ENCODE data around the gene KRTAP9-4.
"Not testable (repeated sequence)": the region's sequence is repeated elsewhere in the genome, so short reads cannot be mapped to it uniquely, and the experiment has no call there.

KRTAP9-4 gene

GRCh38 chr17:41271323-41271722, 21.8 kb downstream of the KRTAP9-4 start:
- not testable (repeated sequence) for H3K27me3 ChIP-seq (ENCODE audit: control insufficient read depth, insufficient read depth, low read length); H3K4me3 ChIP-seq (ENCODE audit: low read depth, low read length); H3K9me3 ChIP-seq (ENCODE audit: control insufficient read depth, insufficient read depth, low read length); H3K9ac ChIP-seq (ENCODE audit: low read depth, low read length); H3K4me1 ChIP-seq (ENCODE audit: control insufficient read depth, insufficient read depth, low read length); H3K36me3 ChIP-seq (ENCODE audit: control insufficient read depth, insufficient read depth, low read length)

DNA sequence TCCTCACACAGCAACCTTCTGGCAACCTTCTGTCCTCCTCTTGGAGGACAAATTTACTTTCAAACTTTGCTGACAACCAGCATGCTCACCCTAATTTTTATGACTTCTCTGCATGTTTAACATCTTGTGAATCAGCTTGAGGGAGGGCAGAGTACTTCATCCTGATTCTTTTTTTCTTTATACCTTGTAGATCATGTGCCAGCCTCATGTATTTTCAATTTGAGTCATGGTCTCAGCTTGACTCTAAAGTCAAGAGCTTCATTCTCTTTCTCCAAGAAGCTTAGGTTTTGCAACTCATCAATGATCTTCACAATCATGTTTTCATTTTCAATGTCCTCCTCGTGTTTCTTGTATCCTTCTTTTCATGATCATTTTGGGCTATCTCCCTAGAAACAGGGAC, 22.4 kb downstream of the KRTAP9-4 start:
- H3K27me3 ChIP-seq (ENCODE audit: control insufficient read depth, insufficient read depth, low read length), result no peaks in the 10 kb centered on the region
- no peak overlapping the region for H3K4me3 ChIP-seq (ENCODE audit: low read depth, low read length)
- no peaks in the 10 kb centered on the region for H3K9me3 ChIP-seq (ENCODE audit: control insufficient read depth, insufficient read depth, low read length)
- no peaks in the 10 kb centered on the region for H3K4me1 ChIP-seq (ENCODE audit: control insufficient read depth, insufficient read depth, low read length)
- H3K9ac ChIP-seq (ENCODE audit: low read depth, low read length), result no peak overlapping the region
- no peaks in the 10 kb centered on the region for H3K36me3 ChIP-seq (ENCODE audit: control insufficient read depth, insufficient read depth, low read length)

- H3K36me3 ChIP-seq (ENCODE audit: control insufficient read depth, insufficient read depth, low read length); H3K4me3 ChIP-seq (ENCODE audit: low read depth, low read length); H3K9me3 ChIP-seq (ENCODE audit: control insufficient read depth, insufficient read depth, low read length); H3K27me3 ChIP-seq (ENCODE audit: control insufficient read depth, insufficient read depth, low read length); H3K4me1 ChIP-seq (ENCODE audit: control insufficient read depth, insufficient read depth, low read length); H3K9ac ChIP-seq (ENCODE audit: low read depth, low read length): not testable (repeated sequence)
Measured at GRCh38 chr17:41275648-41276190, 26.2 kb downstream of the KRTAP9-4 start, which contains the start of gene KRTAP9-7. TSS of gene KRTAP9-7 (plus strand) at chr17:41275698. CDS start at chr17:41275698, 0 bp downstream.

- H3K4me1 ChIP-seq (ENCODE audit: control insufficient read depth, insufficient read depth, low read length), result no peaks in the 10 kb centered on the region
- H3K36me3 ChIP-seq (ENCODE audit: control insufficient read depth, insufficient read depth, low read length), result no peaks in the 10 kb centered on the region
- no peaks in the 10 kb centered on the region for H3K9me3 ChIP-seq (ENCODE audit: control insufficient read depth, insufficient read depth, low read length)
- H3K27me3 ChIP-seq (ENCODE audit: control insufficient read depth, insufficient read depth, low read length), result no peaks in the 10 kb centered on the region
- H3K4me3 ChIP-seq (ENCODE audit: low read depth, low read length), result no peak overlapping the region
- no peak overlapping the region for H3K9ac ChIP-seq (ENCODE audit: low read depth, low read length)
Measured at GRCh38 chr17:41278176-41278955, 28.9 kb downstream of the KRTAP9-4 start.

DNA sequence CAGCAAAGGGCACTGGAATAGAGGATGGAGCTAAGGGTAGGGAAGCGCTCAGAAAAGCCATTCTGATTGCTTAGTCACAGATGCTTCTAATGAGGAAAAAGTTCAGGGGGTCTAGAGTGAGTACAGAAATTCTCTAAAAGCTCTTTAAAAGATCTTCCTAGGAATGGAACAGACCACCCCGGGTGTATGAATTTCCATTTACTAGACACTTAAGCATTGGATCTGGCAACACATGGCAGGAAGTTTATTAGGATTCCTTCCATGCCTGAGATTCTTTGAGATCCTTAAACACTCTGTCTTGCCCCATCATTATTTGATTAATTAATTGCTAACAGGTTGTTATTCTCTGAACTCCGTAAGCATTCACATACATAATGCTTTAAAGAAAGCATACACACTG, 34.6 kb downstream of the KRTAP9-4 start:
- H3K36me3 ChIP-seq (ENCODE audit: control insufficient read depth, insufficient read depth, low read length), result no peaks in the 10 kb centered on the region
- H3K4me3 ChIP-seq (ENCODE audit: low read depth, low read length), result no peak overlapping the region
- no peaks in the 10 kb centered on the region for H3K4me1 ChIP-seq (ENCODE audit: control insufficient read depth, insufficient read depth, low read length)
- H3K9ac ChIP-seq (ENCODE audit: low read depth, low read length), result no peak overlapping the region
- H3K9me3 ChIP-seq (ENCODE audit: control insufficient read depth, insufficient read depth, low read length), result no peaks in the 10 kb centered on the region
- H3K27me3 ChIP-seq (ENCODE audit: control insufficient read depth, insufficient read depth, low read length), result no peaks in the 10 kb centered on the region

DNA sequence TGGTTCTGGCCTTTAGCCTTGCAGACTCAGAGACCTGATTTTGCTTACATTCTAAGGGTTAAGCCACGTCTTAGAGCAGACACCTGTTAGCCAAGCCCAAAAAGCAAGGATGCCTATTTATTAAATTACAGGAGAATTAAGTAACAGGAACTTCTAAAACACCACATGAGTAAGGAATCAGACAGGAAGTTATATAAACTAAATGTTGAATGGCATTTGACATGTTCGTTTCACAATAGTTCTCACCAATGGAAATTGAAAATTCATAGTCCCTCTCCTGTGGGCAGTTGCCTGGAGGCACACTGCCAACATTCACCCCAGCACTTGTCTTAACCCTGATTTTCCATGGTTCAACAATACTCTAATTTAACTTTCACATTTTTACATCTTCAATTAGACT, 35.1 kb downstream of the KRTAP9-4 start:
- no peak overlapping the region for H3K4me3 ChIP-seq (ENCODE audit: low read depth, low read length)
- H3K9me3 ChIP-seq (ENCODE audit: control insufficient read depth, insufficient read depth, low read length), result no peaks in the 10 kb centered on the region
- no peak overlapping the region for H3K9ac ChIP-seq (ENCODE audit: low read depth, low read length)
- no peaks in the 10 kb centered on the region for H3K27me3 ChIP-seq (ENCODE audit: control insufficient read depth, insufficient read depth, low read length)
- no peaks in the 10 kb centered on the region for H3K36me3 ChIP-seq (ENCODE audit: control insufficient read depth, insufficient read depth, low read length)
- H3K4me1 ChIP-seq (ENCODE audit: control insufficient read depth, insufficient read depth, low read length), result no peaks in the 10 kb centered on the region

DNA sequence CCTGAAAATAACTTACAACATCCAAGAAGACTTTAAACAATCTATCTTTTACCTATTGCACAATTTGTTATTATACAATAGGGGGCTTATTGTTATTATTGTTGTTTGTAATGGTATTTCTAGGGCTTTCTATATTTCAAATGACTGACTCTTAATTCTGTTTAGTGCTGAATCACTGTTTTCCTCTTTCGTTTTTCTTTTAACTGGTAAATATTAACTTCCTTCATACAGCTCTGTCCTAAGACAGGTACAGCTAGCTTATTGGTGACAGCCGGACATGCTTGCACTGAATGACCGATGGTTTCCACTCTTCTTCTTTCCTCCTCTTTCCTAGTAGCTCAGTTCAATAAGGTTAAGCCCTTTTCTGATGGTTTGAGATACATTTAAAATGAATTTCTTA, 37.6 kb downstream of the KRTAP9-4 start:
- H3K27me3 ChIP-seq (ENCODE audit: control insufficient read depth, insufficient read depth, low read length), result no peaks in the 10 kb centered on the region

GRCh38 chr17:41294016-41294415, 44.5 kb downstream of the KRTAP9-4 start:
- H3K4me1 ChIP-seq (ENCODE audit: control insufficient read depth, insufficient read depth, low read length), result no peaks in the 10 kb centered on the region
- H3K36me3 ChIP-seq (ENCODE audit: control insufficient read depth, insufficient read depth, low read length), result no peaks in the 10 kb centered on the region
- H3K9ac ChIP-seq (ENCODE audit: low read depth, low read length), result no peak overlapping the region
- H3K4me3 ChIP-seq (ENCODE audit: low read depth, low read length), result no peak overlapping the region
- H3K9me3 ChIP-seq (ENCODE audit: control insufficient read depth, insufficient read depth, low read length), result no peaks in the 10 kb centered on the region
- no peaks in the 10 kb centered on the region for H3K27me3 ChIP-seq (ENCODE audit: control insufficient read depth, insufficient read depth, low read length)

More for the DNA sequence above, 37.6 kb downstream of the KRTAP9-4 start:
- no peaks in the 10 kb centered on the region for H3K9me3 ChIP-seq (ENCODE audit: control insufficient read depth, insufficient read depth, low read length)
- no peaks in the 10 kb centered on the region for H3K36me3 ChIP-seq (ENCODE audit: control insufficient read depth, insufficient read depth, low read length)
- no peaks in the 10 kb centered on the region for H3K4me1 ChIP-seq (ENCODE audit: control insufficient read depth, insufficient read depth, low read length)
- H3K4me3 ChIP-seq (ENCODE audit: low read depth, low read length), result no peak overlapping the region
- H3K9ac ChIP-seq (ENCODE audit: low read depth, low read length), result no peak overlapping the region

DNA sequence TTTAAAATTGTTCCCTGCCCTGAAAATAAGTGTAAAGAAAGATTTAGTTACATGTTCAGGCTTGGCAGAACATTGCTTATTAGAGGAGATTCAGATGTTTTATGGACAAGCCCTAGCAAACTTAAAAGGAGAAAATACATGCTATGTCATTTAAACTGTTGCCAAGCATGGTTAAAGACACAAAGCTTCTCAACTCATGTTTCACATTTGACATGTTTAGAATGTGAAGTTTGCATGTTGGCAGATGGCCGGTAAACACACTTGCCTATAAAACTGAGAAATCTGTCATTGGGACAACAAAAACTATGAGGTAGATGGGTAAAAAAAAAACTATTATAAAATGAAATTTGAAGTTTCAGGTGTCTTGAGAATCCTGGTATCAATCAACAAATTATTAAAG, 47.4 kb downstream of the KRTAP9-4 start:
- no peaks in the 10 kb centered on the region for H3K4me1 ChIP-seq (ENCODE audit: control insufficient read depth, insufficient read depth, low read length)
- H3K27me3 ChIP-seq (ENCODE audit: control insufficient read depth, insufficient read depth, low read length), result no peaks in the 10 kb centered on the region
- H3K9ac ChIP-seq (ENCODE audit: low read depth, low read length), result no peak overlapping the region
- no peaks in the 10 kb centered on the region for H3K9me3 ChIP-seq (ENCODE audit: control insufficient read depth, insufficient read depth, low read length)
- no peak overlapping the region for H3K4me3 ChIP-seq (ENCODE audit: low read depth, low read length)
- no peaks in the 10 kb centered on the region for H3K36me3 ChIP-seq (ENCODE audit: control insufficient read depth, insufficient read depth, low read length)

- no peaks in the 10 kb centered on the region for H3K36me3 ChIP-seq (ENCODE audit: control insufficient read depth, insufficient read depth, low read length)
- no peaks in the 10 kb centered on the region for H3K27me3 ChIP-seq (ENCODE audit: control insufficient read depth, insufficient read depth, low read length)
- peak overlapping the region; percentile 35 for H3K4me3 ChIP-seq (ENCODE audit: low read depth, low read length)
- H3K4me1 ChIP-seq (ENCODE audit: control insufficient read depth, insufficient read depth, low read length), result no peaks in the 10 kb centered on the region
- no peaks in the 10 kb centered on the region for H3K9me3 ChIP-seq (ENCODE audit: control insufficient read depth, insufficient read depth, low read length)
- peak overlapping the region; percentile 24 for H3K9ac ChIP-seq (ENCODE audit: low read depth, low read length)
Measured at GRCh38 chr17:41298458-41299135, 49.1 kb downstream of the KRTAP9-4 start.

Measured in iPS-15b (cell line).